GM12878 (cell line): ENCODE results near the gene CIPC. TPM values are rescaled to one million over a fixed set of nuclear protein-coding genes. Genes with fewer than 3 reads are reported as not detected.

ENCODE experiments used
- E2F4 ChIP-seq: IDR thresholded peaks from 2 replicates; pipeline ENCODE4 v1.6.1; 2012; ENCODE audit warnings: low read depth, low read length, improper control_type of control experiment
- GABPA ChIP-seq: IDR thresholded peaks from 2 replicates; pipeline ENCODE4 v1.6.1; 2014; ENCODE audit warnings: antibody characterized with exemption, low read depth, mild to moderate bottlenecking, inconsistent platforms
- JUND ChIP-seq: IDR thresholded peaks from 2 replicates; pipeline ENCODE4 v1.6.1; 2012; ENCODE audit warnings: low read depth, mild to moderate bottlenecking, low read length, improper control_type of control experiment, moderate library complexity
- NKRF ChIP-seq: fragments of 450-650 bp; conservative IDR thresholded peaks from 2 replicates; pipeline ENCODE4 v1.6.1; 2017; ENCODE audit warnings: mild to moderate bottlenecking, moderate library complexity
- RAD51 ChIP-seq: fragments of 450-650 bp; IDR thresholded peaks from 2 replicates; pipeline ENCODE4 v1.6.1; 2016; ENCODE audit warnings: moderate library complexity, mild to moderate bottlenecking, inconsistent platforms
- USF1 ChIP-seq: IDR thresholded peaks from 2 replicates; pipeline ENCODE4 v1.6.1; 2011; ENCODE audit warnings: borderline replicate concordance, low read depth, mild to moderate bottlenecking, moderate library complexity, mixed read lengths, low read length; ENCODE audit not compliant: insufficient read depth; ENCODE audit errors: extremely low read length
- ZNF687 ChIP-seq: fragments of 450-650 bp; IDR thresholded peaks from 2 replicates; pipeline ENCODE4 v1.6.1; 2017; ENCODE audit warnings: mild to moderate bottlenecking, moderate library complexity
- polyA plus RNA-seq, 11 experiments: library from polyadenylated mRNA; depleted of rRNA in 4 of 11; unstranded in 6 of 11; stranded (reverse) in 5 of 11; fragments of >200 nt; fragmentation: Nextera tagmentation in 4 of 11; fragmentation: Illumina TruSeq in 1 of 11; extraction: Ambion mirVana in 4 of 11; extraction: Trizol in 1 of 11; gene quantifications; 1 replicate in 1 of 11; 2 replicates in 10 of 11; pipeline versions ENCODE4 v1.2.1 to v1.2.3, GENCODE V29; 2011 to 2016; ENCODE audit warnings: inconsistent platforms in 2 of 11, missing spikeins in 2 of 11, low read depth in 1 of 11
- total RNA-seq, 4 experiments: library from RNA; depleted of rRNA in 3 of 4; stranded (reverse); fragments of >200 nt in 3 of 4; fragmentation: Illumina TruSeq in 1 of 4; extraction: Trizol in 1 of 4; gene quantifications; 2 replicates each; pipeline versions ENCODE4 v1.2.1 to v1.2.3, GENCODE V29; 2013 to 2021

The CIPC gene
- total and polyA plus RNA-seq, 10 of the 15 experiments (the other 5 are each of a cell fraction or from before 2014, with no cell fraction given) = 5.6 to 29.5 (median 16.5) TPM

- no peak for TF ChIP-seq RAD51
- no peak for TF ChIP-seq GABPA
- TF ChIP-seq E2F4 = no peak
- TF ChIP-seq NKRF = no peak
- TF ChIP-seq USF1 = no peak
- no peak for TF ChIP-seq ZNF687
- TF ChIP-seq JUND = no peak
Observed at GRCh38 chr14:77100961-77101360, 2.9 kb downstream of the CIPC start (continued).
